ENCODE data around the gene WASF2.
"Not testable (repeated sequence)": the region's sequence is repeated elsewhere in the genome, so short reads cannot be mapped to it uniquely, and the experiment has no call there.

Gene WASF2, protein sequence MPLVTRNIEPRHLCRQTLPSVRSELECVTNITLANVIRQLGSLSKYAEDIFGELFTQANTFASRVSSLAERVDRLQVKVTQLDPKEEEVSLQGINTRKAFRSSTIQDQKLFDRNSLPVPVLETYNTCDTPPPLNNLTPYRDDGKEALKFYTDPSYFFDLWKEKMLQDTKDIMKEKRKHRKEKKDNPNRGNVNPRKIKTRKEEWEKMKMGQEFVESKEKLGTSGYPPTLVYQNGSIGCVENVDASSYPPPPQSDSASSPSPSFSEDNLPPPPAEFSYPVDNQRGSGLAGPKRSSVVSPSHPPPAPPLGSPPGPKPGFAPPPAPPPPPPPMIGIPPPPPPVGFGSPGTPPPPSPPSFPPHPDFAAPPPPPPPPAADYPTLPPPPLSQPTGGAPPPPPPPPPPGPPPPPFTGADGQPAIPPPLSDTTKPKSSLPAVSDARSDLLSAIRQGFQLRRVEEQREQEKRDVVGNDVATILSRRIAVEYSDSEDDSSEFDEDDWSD

DNA sequence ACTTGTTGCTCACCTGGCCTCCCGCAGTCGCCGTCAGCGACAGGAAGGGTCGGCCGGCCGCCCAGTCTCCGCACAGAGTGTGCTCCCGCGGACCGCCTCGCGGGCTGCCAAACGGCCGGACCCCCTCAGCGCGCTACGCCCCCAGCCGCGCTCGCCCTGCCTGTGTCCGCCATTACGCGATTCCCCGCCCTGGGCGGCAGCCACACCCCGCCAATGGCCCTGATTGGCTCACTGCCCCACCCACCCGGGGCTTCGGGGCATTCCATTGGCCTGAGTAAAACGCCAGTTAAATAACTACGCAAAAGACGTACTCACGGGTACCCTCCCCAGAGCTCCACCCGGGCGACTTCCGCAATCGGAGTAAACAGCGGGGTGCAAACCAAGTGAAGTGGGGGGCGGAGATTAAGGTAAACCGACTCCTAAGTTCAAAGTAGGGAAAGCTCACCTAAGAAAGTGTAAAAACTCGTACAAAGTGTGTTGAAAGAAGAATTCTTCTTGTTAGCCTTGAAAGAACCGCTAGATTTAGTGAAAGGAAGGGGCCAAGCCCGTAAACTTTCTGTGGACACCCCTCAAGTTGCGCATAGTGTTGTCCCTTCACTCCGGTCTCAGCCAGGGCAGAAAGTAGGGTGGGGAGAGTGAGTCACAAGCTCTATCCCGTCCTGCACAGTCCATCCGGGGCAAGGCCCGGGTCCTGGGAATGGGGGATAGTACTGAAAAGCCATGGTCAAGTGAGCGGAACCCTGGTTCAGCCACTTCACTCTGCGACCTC lies at the start of gene WASF2:
WASF2 (minus strand) TSS at position 195 of the 769 bp plus-strand sequence. CDS start 61,277 bp downstream, outside the sequence.
- in situ Hi-C loops (cut with MboI; ENCODE audit: low pct_unique_long_range_greater_than_20kb, low sequenced_read_pairs): no loop called here

DNA sequence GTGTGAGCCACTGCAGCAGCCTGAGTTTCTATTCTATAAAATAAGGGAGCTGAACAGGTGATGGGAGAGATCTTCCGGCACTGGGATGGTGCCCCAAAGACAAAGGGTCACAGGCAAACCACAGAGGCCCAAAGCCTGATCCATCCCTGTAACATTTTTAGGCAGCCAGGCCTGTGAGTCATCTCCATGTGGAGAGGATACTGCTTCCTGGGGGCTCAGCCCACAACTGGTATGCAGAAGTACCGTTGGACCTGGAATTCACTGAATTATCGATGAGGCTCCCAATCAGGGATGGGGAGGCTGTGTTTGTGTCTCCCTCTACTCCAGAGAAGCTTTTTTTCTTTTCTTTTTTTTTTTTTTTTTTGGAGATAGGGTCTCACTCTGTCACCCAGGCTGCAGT lies 48.8 kb upstream of the WASF2 start:
- DNase-seq: no peak
- in situ Hi-C loops (cut with MboI; ENCODE audit: low pct_unique_long_range_greater_than_20kb, low sequenced_read_pairs): no loop called here

More for the DNA sequence above, at the start of gene WASF2:
- DNase-seq: peak; percentile 98

DNA sequence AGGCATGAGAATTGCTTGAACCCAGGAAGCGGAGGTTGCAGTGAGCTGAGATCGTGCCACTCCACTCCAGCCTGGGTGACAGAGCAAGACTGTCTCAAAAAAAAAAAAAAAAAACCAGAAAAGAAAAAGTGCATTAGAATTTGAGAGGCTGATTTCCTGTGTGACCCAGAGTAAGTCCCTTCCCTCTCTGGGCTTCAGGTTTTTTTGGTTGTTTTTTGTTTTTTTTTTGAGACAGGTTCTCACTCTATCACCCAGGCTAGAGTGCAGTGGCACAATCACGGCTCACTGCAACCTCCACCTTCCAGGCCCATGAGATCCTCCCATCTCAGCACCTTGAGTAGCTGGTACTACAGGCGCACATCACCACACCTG lies 48.3 kb upstream of the WASF2 start:
- in situ Hi-C loops (cut with MboI; ENCODE audit: low pct_unique_long_range_greater_than_20kb, low sequenced_read_pairs); DNase-seq: not testable (repeated sequence)

DNA sequence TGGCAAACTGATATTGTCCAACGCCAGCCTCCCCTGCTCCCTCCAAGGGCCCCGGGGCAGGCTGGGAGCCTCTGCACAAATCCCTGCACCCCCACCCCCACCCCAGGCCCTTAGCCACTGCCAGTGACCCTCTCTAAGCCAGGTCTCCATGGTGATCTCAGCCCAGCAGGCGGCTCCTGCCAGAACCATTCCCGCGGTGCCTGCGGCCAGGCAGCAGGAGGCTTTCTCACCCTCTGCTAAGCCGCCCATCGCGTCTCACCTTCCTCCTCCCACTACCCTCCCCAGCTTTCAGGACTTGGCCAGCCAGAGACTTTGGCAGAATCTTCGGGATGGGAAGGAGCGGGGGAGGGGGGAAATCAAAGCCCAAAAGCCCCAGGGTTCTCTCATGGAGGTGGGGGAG lies 46.8 kb upstream of the WASF2 start:
- no peak for DNase-seq

DNA sequence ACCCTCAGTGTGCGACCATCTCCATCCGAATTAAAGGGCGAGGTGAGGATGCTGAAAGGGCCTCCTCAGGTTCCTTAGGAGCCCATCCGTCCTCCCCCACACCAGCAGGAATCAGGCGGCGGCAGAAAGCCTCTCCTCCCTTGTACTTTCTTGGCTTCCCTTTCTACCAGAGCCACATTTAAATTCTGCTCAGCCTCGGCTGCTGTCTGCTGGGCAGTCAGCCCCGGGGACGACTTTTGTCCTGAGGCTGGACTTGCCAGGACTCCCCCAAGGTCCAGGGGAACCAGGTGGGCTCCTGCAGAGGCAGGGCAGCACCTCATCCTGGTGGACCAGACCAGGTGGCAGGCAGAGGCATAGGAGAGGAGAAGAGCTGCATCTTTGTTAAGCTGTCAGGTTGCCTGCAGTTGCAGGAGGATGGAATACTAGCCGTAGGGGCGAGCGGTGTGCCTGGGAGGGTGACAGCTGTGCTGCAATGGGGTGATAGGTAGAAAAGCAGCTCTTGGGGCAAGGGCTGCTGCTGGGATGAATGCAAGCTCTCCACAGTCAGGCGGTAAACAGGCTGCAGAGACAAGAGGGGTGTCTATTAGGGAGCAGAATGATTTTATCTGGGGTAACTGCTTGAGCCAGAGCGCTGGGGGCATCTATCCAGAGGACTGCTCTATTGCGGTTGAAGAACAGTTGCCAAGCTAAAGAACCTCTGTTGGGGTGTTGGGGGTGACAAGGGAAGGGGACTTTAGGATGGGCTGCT lies 46.2 kb upstream of the WASF2 start:
- no peak for DNase-seq
- in situ Hi-C loops (cut with MboI; ENCODE audit: low pct_unique_long_range_greater_than_20kb, low sequenced_read_pairs): no loop called here

More for the DNA sequence above, 46.8 kb upstream of the WASF2 start:
- in situ Hi-C loops (cut with MboI; ENCODE audit: low pct_unique_long_range_greater_than_20kb, low sequenced_read_pairs): no loop called here

DNA sequence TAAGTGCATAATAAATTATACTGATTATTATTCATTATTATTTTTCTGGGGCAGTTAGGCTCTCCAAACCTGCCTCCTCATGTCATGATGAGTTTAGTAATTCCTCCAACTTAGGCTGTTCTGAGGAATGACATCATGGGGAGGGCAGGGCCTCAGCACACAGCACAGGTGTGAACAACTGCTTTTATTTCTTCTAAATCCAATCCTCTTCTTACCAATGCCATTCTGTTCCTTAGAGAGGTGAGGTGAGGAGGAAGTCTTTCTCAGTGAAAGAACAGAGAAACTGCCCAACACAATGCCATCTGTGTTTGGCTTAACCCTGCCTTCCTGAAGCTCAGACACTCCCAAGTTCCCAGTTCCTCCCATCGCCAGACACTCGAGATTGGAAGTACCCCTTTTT lies 45.4 kb upstream of the WASF2 start:
- in situ Hi-C loops (cut with MboI; ENCODE audit: low pct_unique_long_range_greater_than_20kb, low sequenced_read_pairs): no loop called here
- DNase-seq: no peak

DNA sequence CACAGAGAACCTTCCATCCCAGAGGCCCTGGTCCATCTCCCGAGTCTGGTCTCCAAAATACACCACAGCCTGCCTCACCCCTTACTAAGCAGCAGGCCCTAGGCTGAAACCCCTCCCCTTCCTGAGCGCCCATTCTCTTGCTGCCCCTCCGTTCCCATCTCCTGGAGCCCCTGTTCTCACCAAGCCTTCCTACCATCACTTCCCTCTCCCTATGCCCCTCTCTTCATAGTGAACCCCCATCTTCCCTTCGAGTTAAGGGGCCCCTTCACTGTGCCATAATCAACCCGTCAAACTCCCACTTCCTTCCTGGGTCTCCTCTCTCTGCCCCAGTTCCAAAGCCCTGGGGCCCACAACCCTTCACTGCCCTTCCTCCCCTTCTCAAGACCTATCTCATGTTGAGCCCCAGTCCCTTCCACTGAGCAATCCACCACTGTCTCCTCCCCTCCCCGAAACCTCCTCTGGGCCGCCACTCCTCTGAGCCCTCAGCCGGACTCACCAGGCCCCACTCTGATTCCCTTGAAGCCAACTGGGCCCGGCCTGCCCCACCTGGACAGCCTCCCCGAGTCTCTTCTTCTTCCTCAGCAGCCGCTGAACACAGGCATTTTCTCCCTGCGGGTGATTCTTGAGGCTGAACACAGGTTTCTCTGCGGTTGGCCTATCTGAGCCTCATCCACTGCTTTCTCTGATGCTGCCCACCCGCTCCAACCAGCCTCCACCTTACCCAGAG lies 42.2 kb upstream of the WASF2 start:
- DNase-seq: no peak
- in situ Hi-C loops (cut with MboI; ENCODE audit: low pct_unique_long_range_greater_than_20kb, low sequenced_read_pairs): no loop called here

DNA sequence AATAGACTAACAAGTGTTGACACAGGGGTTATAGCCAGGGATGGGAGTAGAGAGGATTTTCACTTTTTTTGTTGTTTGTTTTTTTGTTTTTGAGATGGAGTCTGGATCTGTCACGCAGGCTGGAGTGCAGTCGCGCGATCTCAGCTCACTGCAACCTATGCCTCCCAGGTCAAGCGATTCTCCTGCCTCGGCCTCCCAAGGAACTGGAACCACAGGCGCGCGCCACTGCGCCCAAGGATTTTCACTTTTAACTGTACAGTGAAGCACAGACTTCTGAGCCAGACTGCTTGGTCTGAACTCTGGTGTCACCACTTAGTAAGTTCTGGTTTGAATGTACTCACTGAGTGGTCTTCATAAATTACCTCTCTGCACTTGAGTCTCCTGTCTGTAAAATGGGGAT lies 40.2 kb upstream of the WASF2 start:
- in situ Hi-C loops (cut with MboI; ENCODE audit: low pct_unique_long_range_greater_than_20kb, low sequenced_read_pairs): no loop called here
- no peak for DNase-seq

DNA sequence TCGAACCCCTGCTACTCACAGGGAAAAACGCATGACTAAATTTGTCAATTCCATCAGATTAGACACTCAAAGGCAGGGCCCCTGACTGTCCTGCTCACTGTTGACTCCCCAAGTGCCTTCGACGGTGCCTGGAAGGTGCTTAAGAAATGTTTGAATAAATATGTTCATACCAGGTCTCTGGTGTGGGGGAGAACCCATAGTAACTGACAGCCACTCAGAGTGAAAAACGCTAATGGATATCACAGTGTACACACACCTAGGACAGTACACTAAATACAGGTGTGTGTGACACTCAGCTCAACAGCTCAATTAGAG lies 39.7 kb upstream of the WASF2 start:
- in situ Hi-C loops (cut with MboI; ENCODE audit: low pct_unique_long_range_greater_than_20kb, low sequenced_read_pairs): no loop called here
- DNase-seq: no peak

DNA sequence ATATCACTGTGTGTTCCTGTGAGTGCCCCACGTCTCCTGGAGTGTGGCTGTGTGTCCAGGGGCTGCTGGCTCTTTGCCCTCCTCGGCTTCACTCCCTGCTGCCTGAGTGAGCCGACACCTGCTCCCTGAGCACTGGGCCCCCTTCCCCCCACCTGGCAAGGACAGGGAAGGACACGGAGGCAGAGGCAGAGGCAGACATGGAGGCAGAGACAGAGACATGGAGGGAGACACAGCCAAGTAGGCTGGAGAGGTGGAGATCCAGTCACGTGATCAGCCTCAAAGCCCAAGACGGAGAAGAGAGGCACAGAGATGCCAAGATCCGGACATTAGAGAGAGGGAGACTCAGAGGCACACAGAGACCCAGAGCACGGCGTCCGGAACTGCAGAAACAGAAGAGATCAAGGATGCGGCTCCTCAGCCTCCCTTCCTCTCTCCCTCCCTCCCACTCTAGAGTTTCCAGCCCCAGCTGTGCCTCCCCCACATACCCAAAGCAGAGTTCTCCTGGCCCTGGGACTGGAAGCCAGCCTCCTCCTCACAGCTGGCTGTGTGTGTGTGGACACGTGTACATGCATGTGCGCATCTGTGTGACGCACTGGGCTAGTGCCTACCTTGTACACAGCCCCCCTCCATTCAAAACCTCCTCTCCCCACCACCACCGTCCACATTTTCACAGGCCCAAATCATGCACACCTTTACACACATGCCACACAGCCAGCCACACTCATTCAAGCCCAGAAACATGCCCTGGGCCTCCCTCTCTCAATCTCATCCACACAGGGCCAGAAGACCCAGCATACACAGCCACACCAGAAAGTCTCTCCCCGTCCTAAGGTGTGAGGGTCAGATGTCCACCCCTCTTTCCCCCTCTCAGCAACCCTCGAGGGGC lies 39.1 kb upstream of the WASF2 start:
- in situ Hi-C loops (cut with MboI; ENCODE audit: low pct_unique_long_range_greater_than_20kb, low sequenced_read_pairs): no loop called here
- peak; percentile 88 for DNase-seq

DNA sequence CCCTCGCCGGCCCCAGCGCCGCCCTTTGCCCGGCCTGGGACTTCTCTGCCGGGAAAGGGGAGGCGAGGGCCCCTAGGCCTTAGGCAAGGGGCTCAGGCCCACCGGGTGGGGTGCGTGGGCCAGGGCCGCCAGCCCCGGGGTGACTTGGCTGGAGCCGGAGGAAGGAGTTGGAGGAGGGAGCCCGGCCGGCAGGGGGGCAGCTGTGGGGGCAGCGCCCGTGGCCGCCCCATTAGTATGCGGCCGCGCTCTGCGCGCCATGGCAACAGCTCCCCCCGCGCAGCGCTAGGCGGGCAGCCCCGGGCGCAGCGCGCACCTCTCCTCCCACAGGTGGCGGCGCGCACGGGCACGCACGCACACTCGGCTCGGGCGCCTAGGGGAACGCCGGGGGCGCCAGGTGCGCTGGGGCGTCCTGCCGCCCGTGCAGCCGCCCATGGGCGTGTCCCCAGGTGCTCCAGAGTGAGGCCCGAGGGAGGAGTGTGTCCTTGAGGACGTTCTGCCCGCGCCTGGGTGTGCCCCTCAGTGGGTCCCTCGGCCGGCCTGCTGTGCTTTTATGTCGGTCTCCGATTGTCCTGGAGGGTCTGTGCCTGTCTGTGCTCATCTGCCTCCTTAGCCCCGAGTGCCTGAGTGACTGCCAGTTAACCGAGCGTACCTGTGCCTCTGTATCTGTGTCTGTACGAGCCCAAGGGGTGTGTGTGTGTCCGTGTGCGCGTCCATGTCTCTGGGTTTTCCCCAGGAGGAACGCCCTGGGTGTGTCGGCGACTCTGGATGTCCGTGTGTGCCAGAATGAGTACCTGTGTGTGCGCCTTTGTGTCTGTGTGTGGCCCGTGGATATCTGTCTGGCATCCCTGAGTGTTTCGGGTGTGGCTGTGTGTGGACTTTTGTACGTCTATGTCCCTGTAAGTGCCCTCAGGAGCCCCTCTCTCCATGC lies 38.2 kb upstream of the WASF2 start:
- in situ Hi-C loops (cut with MboI; ENCODE audit: low pct_unique_long_range_greater_than_20kb, low sequenced_read_pairs): no loop called here
- DNase-seq: no peak

DNA sequence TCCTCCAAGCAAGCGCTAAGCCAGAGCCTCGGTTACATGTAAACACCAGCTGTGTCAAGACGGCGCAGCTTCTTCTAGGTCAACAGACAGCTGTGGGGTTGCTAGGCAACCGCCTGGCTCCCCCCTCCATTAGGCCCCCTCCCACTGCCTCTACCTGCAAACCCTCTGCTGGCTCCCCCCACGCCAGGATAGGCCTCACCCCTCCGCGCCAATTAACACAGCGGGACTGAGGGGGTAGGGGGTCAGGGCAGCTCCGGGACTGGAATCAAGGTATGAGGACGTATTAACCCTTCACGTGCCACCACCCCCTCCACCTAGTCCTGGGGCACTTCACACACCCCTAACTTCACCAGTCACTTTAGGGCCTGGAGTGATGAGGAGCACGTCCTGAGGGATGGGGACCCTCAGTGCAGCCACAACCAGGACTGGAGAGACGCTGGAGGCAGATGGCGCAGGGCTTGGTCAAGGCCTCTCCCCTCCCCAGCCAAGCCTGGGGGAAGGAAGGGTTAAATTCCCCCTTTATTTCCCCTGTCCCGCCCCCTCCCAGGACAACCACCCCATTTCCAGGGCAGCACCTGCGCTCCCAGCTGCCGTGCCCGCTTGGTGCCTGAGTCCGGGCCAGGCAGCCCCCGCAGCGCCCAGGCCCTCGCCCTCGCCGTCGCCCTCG lies 37.4 kb upstream of the WASF2 start:
- peak; percentile 65 for DNase-seq
- in situ Hi-C loops (cut with MboI; ENCODE audit: low pct_unique_long_range_greater_than_20kb, low sequenced_read_pairs): no loop called here

DNA sequence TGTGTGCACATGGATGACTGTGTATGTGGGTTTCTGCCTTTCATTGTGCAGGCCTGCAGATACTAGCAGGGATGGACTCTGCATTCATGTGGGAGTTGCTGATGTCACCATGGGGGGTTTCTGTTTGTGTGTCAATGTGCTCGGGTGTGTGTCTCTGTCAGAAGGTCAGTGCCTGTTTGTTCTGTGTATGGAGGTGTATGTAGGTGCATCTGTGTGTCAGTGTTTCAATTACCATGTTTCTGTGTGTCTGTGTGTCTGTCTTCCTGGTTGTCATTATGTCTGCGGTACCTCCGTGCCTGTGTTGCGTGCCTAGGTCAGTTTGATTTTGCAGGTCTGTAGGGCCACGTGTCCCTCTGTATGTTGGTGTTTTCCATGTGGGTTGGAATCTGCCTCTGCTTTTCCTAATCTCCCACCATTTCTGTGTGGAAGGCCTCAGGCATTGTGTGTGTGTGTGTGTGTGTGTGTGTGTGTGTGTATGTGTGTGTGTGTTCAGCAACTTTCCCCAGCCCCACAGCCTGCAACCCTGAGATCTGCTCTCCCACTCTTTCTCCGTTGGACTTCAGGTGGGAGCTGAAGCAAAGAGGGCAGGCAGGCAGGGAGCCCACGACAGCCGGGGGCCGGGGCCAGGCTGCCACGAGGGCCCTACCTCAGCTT lies 36.7 kb upstream of the WASF2 start:
- DNase-seq: peak; percentile 35
- in situ Hi-C loops (cut with MboI; ENCODE audit: low pct_unique_long_range_greater_than_20kb, low sequenced_read_pairs): no loop called here

DNA sequence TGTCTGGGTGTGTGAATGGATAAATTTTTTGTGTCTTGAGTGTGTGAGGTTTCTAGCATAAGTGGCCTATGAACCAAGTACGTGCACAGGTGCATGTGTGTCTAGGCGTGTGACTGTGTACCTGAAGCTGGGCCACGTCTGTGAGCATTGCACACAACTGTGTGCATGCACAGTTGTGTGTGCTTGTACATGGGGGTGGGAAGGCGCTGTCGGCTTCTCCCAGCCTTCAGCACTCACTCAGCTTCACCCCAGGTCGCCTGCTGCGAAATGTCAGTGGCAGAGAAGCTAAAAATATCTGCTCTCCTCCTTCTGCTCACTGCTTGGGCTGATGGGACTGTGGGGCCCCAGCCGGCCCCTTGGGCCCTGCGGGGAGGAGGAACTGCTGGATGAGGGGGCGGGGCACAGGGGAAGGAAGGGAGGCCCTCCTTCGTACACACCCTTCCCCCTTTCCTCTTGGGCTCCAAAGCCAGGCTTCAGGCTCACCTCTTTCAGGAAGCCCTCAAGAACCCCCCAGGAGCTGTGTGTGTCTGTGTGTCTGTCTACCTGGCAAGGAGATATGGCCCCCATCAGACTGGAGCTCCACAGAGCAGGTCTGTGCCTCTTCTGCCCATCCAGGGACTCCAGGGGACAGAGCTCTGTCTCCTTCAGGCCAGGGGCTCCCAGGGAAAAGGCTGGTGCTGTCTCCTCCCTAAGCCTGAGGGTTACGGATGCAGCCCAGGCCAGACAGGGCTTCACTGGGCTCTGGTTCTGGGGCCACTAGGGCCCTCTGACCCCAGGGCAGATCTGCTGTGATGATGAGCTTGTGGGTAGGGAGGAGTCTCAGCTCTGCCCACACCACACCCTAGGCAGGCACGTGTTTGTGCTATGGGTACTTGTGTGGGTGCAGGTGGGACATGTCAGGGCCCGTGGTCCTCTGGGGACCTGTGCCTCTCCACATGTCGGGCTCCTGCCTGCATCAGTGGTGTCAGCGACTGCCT lies 35.6 kb upstream of the WASF2 start:
- DNase-seq: peak; percentile 96
- in situ Hi-C loops (cut with MboI; ENCODE audit: low pct_unique_long_range_greater_than_20kb, low sequenced_read_pairs): no loop called here

DNA sequence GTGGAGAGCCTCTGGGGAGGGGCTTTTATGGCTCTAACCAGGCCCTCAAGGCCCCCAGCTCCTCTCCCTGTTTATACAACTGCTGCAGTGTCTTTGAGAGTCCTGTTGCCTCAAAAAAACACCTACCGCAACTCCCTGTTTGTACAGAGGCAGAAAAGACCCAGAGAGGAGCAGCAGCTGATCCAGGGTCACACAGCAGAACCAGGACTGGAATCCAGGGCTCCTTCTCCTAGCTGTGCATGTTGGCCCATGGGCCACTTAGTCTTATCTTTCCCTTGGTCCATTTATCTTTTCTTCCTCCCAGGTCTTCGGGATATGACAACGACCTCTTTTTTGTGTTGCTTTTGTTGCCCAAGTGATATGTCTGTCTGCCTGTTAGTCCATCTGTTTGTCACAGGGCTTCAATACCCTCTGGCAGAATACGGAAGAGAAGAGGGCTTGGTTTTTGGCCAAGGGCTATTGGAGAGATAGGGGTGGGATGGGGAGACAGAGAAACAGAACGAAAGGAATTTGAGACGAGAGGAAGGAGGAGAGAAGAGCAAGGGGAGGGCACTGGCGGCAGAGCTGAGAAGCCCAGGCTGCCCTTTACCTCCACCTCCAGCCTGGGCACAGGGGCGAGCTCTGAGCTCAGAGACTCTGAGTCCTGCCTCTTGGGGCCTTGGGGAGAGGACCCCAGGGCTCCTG lies 33.5 kb upstream of the WASF2 start:
- no peak for DNase-seq
- in situ Hi-C loops (cut with MboI; ENCODE audit: low pct_unique_long_range_greater_than_20kb, low sequenced_read_pairs): no loop called here

All from KBM-7 (cell line).